Peyer's patch (tissue), 4 donors: Measurements from ENCODE around the gene NOL4L. TPM values are rescaled to one million over a fixed set of nuclear protein-coding genes. Genes with fewer than 3 reads are reported as not detected.

ENCODE experiments used
- DNase-seq, 3 donors: peaks; one replicate each; pipeline ENCODE4 v3.0.0-alpha.2; 2017 to 2019
- H3K27ac ChIP-seq, 4 donors: fragments of 200-600 bp; sonication (generic); one replicate each; pipeline ENCODE4 v1.5.1; 2016 to 2019
- H3K27me3 ChIP-seq, 2 donors: fragments of 200-600 bp; sonication (generic); one replicate each; pipeline ENCODE4 v1.5.1; 2019
- H3K36me3 ChIP-seq, 3 donors: fragments of 200-600 bp; sonication (generic); one replicate each; pipeline ENCODE4 v1.5.1; 2016 to 2019
- H3K4me1 ChIP-seq, 4 donors: fragments of 200-600 bp; sonication (generic); one replicate each; pipeline ENCODE4 v1.5.1; 2016 to 2019
- H3K4me3 ChIP-seq, 4 donors: fragments of 200-600 bp; sonication (generic); 1 replicate in 3 of 4; 2 replicates in 1 of 4; pipeline ENCODE4 v1.5.1; 2016 to 2019; ENCODE audit warnings: mild to moderate bottlenecking in 1 of 4
- H3K9me3 ChIP-seq, 4 donors: fragments of 200-600 bp; sonication (generic); one replicate each; pipeline ENCODE4 v1.5.1; 2016 to 2019; ENCODE audit warnings: mild to moderate bottlenecking in 1 of 4
- CTCF ChIP-seq, 6 experiments: fragments of 450-650 bp in 4 of 6; fragments of 200-600 bp in 2 of 6; sonication (generic) in 1 of 6; IDR thresholded peaks; one replicate each; pipeline ENCODE4 v1.5.1; 2017 to 2019; ENCODE audit warnings: antibody characterized with exemption in 6 of 6, mild to moderate bottlenecking in 3 of 6, moderate library complexity in 1 of 6
- POLR2A ChIP-seq, 2 donors: fragments of 450-650 bp; IDR thresholded peaks; one replicate each; pipeline ENCODE4 v1.5.1; 2017; ENCODE audit warnings: antibody characterized with exemption in 2 of 2, mild to moderate bottlenecking in 2 of 2, moderate library complexity in 2 of 2
- total RNA-seq, 4 donors: library from RNA; depleted of rRNA; stranded (reverse); fragments of >200 nt; gene quantifications; one replicate each; pipeline ENCODE4 v1.1.0, GENCODE V29; 2016

The NOL4L gene
- total RNA-seq, 4 donors from 2014 or later = 44.6 to 134 (median 109) TPM

GRCh38 chr20:32623667-32624157 is 38.6 kb upstream of the NOL4L start:
- H3K4me3 ChIP-seq = no peak overlapping the region
- DNase-seq = peak in 1 of 3 donors; percentile 39

GRCh38 chr20:32622585-32623468 is 37.7 kb upstream of the NOL4L start:
- Histone ChIP-seq H3K4me1 (peaks cover 0 to 11% (median 6%) of the 10 kb centered on the region in 4 donors), H3K4me3 (no peak overlapping the region), H3K27me3 (peaks cover 0 to 6% of the 10 kb centered on the region in 2 donors), H3K9me3 (no peaks in the 10 kb centered on the region), H3K27ac (no peak overlapping the region), H3K36me3 (no peaks in the 10 kb centered on the region)
- peak in 1 of 3 donors; percentile 43 for DNase-seq
- no peak for TF ChIP-seq POLR2A (IDR thresholded peaks at IDR 0.05)
- no peak for TF ChIP-seq CTCF (IDR thresholded peaks at IDR 0.05)

More at GRCh38 chr20:32623667-32624157, 38.6 kb upstream of the NOL4L start:
- Histone ChIP-seq H3K27ac (no peak overlapping the region), H3K27me3 (peaks cover 0 to 6% of the 10 kb centered on the region in 2 donors), H3K36me3 (no peaks in the 10 kb centered on the region), H3K9me3 (no peaks in the 10 kb centered on the region), H3K4me1 (peaks cover 0 to 13% (median 6%) of the 10 kb centered on the region in 4 donors)
- TF ChIP-seq CTCF (IDR thresholded peaks at IDR 0.05) = no peak
- TF ChIP-seq POLR2A (IDR thresholded peaks at IDR 0.05) = no peak

- Histone ChIP-seq H3K36me3 (no peaks in the 10 kb centered on the region), H3K4me3 (no peak overlapping the region), H3K27ac (no peak overlapping the region), H3K4me1 (peaks cover 0 to 3% (median under 1%) of the 10 kb centered on the region in 4 donors), H3K27me3 (peaks cover 0 to 3% of the 10 kb centered on the region in 2 donors), H3K9me3 (no peaks in the 10 kb centered on the region)
- TF ChIP-seq POLR2A (IDR thresholded peaks at IDR 0.05) = no peak
- no peak for TF ChIP-seq CTCF (IDR thresholded peaks at IDR 0.05)
- no peak for DNase-seq
Measured at GRCh38 chr20:32621891-32622584, 36.9 kb upstream of the NOL4L start.

- H3K27me3 ChIP-seq = no peaks in the 10 kb centered on the region
- TF ChIP-seq POLR2A (IDR thresholded peaks at IDR 0.05) (no peak), CTCF (IDR thresholded peaks at IDR 0.05) (no peak)
- H3K9me3 ChIP-seq = no peaks in the 10 kb centered on the region
- H3K36me3 ChIP-seq = no peaks in the 10 kb centered on the region
- H3K4me1 ChIP-seq = no peaks in the 10 kb centered on the region
- no peak for DNase-seq
- H3K27ac ChIP-seq = no peak overlapping the region
- no peak overlapping the region for H3K4me3 ChIP-seq
Measured at GRCh38 chr20:32621071-32621890, 36.1 kb upstream of the NOL4L start.

GRCh38 chr20:32619586-32619985 is 34.5 kb upstream of the NOL4L start:
- H3K4me3 ChIP-seq = no peak overlapping the region
- no peaks in the 10 kb centered on the region for H3K9me3 ChIP-seq
- TF ChIP-seq CTCF (IDR thresholded peaks at IDR 0.05) (no peak), POLR2A (IDR thresholded peaks at IDR 0.05) (no peak)
- H3K36me3 ChIP-seq = no peaks in the 10 kb centered on the region
- H3K27me3 ChIP-seq = no peaks in the 10 kb centered on the region
- no peak overlapping the region for H3K27ac ChIP-seq
- H3K4me1 ChIP-seq = no peaks in the 10 kb centered on the region
- DNase-seq = no peak
